ENCODE results near the gene TMCO6. TPM values are rescaled to one million over a fixed set of nuclear protein-coding genes. Genes with fewer than 3 reads are reported as not detected.
"Not testable (repeated sequence)": the region's sequence is repeated elsewhere in the genome, so short reads cannot be mapped to it uniquely, and the experiment has no call there.

Gene TMCO6
- total and polyA plus RNA-seq, 2 experiments from 2014 or later = 14.2 to 234 TPM

- no peak for TF ChIP-seq CTCF (IDR thresholded peaks at IDR 0.05; ENCODE audit: low read depth, low read length)
- no peaks in the 10 kb centered on the region for H3K36me3 ChIP-seq
Observed at GRCh38 chr5:140634103-140634502, 5.1 kb upstream of the TMCO6 start.

GRCh38 chr5:140635291-140636257 is 3.7 kb upstream of the TMCO6 start:
- DNase-seq (ENCODE audit: low read depth in 1 of 2, low spot score in 1 of 2) = no peak
- Histone ChIP-seq H3K27ac (no peak overlapping the region), H3K4me3 (no peak overlapping the region), H3K27me3 (no peaks in the 10 kb centered on the region), H3K4me1 (ENCODE audit: low read depth) (peaks cover 9% of the 10 kb centered on the region), H3K9me3 (ENCODE audit: low read depth) (no peaks in the 10 kb centered on the region), H3K36me3 (no peaks in the 10 kb centered on the region)
- TF ChIP-seq CTCF (IDR thresholded peaks at IDR 0.05; ENCODE audit: low read depth, low read length) = no peak

More at GRCh38 chr5:140634103-140634502, 5.1 kb upstream of the TMCO6 start:
- H3K4me1 ChIP-seq (ENCODE audit: low read depth) = peaks cover 5% of the 10 kb centered on the region
- no peak for DNase-seq (ENCODE audit: low read depth in 1 of 2, low spot score in 1 of 2)
- H3K27ac ChIP-seq = no peak overlapping the region
- no peak overlapping the region for H3K4me3 ChIP-seq
- H3K9me3 ChIP-seq (ENCODE audit: low read depth) = no peaks in the 10 kb centered on the region
- H3K27me3 ChIP-seq = no peaks in the 10 kb centered on the region

- H3K4me3 ChIP-seq = no peak overlapping the region
- H3K27me3 ChIP-seq = no peaks in the 10 kb centered on the region
- H3K4me1 ChIP-seq (ENCODE audit: low read depth) = peaks cover 9% of the 10 kb centered on the region
- no peak for TF ChIP-seq CTCF (IDR thresholded peaks at IDR 0.05; ENCODE audit: low read depth, low read length)
- H3K9me3 ChIP-seq (ENCODE audit: low read depth) = no peaks in the 10 kb centered on the region
- H3K36me3 ChIP-seq = no peaks in the 10 kb centered on the region
- no peak for DNase-seq (ENCODE audit: low read depth in 1 of 2, low spot score in 1 of 2)
- H3K27ac ChIP-seq = no peak overlapping the region
Observed at GRCh38 chr5:140637371-140638100, 1.7 kb upstream of the TMCO6 start.

GRCh38 chr5:140638898-140639147 is 428 bp upstream of the TMCO6 start:
- H3K36me3 ChIP-seq; H3K9me3 ChIP-seq (ENCODE audit: low read depth); H3K27ac ChIP-seq; H3K27me3 ChIP-seq; H3K4me1 ChIP-seq (ENCODE audit: low read depth); DNase-seq (ENCODE audit: low read depth in 1 of 2, low spot score in 1 of 2): not testable (repeated sequence)
- H3K4me3 ChIP-seq = peak overlapping the region; percentile 56

GRCh38 chr5:140641716-140642115 is 2.5 kb downstream of the TMCO6 start:
- peaks cover 11% of the 10 kb centered on the region for H3K36me3 ChIP-seq
- DNase-seq (ENCODE audit: low read depth in 1 of 2, low spot score in 1 of 2) = no peak

More at GRCh38 chr5:140641716-140642115, 2.5 kb downstream of the TMCO6 start:
- peaks cover 14% of the 10 kb centered on the region for H3K4me1 ChIP-seq (ENCODE audit: low read depth)
- TF ChIP-seq CTCF (IDR thresholded peaks at IDR 0.05; ENCODE audit: low read depth, low read length) = no peak
- no peaks in the 10 kb centered on the region for H3K27me3 ChIP-seq
- H3K4me3 ChIP-seq = no peak overlapping the region
- no peak overlapping the region for H3K27ac ChIP-seq
- H3K9me3 ChIP-seq (ENCODE audit: low read depth) = no peaks in the 10 kb centered on the region
